Skeletal muscle tissue (tissue), 4 donors: ENCODE data around the gene COL15A1. TPM values are rescaled to one million over a fixed set of nuclear protein-coding genes. Genes with fewer than 3 reads are reported as not detected.

Experiments
- H3K27ac ChIP-seq: one replicate; pipeline ENCODE4 v1.7.0; 2013; ENCODE audit warnings: mild to moderate bottlenecking, low read depth, low read length, inconsistent platforms
- H3K27me3 ChIP-seq, 3 donors: one replicate each; pipeline ENCODE4 v1.7.0; 2013; ENCODE audit warnings: low read length in 3 of 3; ENCODE audit not compliant: control insufficient read depth in 3 of 3, insufficient read depth in 3 of 3
- H3K36me3 ChIP-seq, 3 donors: one replicate each; pipeline ENCODE4 v1.7.0; 2013; ENCODE audit warnings: low read length in 3 of 3; ENCODE audit not compliant: control insufficient read depth in 3 of 3, insufficient read depth in 3 of 3
- H3K4me1 ChIP-seq, 3 donors: one replicate each; pipeline ENCODE4 v1.7.0; 2013; ENCODE audit warnings: low read length in 3 of 3, mild to moderate bottlenecking in 3 of 3; ENCODE audit not compliant: control insufficient read depth in 3 of 3, insufficient read depth in 3 of 3
- H3K4me3 ChIP-seq, 3 donors: one replicate each; pipeline ENCODE4 v1.7.0; 2013; ENCODE audit warnings: low read length in 3 of 3
- H3K9ac ChIP-seq, 3 donors: one replicate each; pipeline ENCODE4 v1.7.0; 2013; ENCODE audit warnings: low read length in 3 of 3, mild to moderate bottlenecking in 3 of 3, moderate library complexity in 2 of 3, low read depth in 1 of 3
- H3K9me3 ChIP-seq, 3 donors: one replicate each; pipeline ENCODE4 v1.7.0; 2013; ENCODE audit warnings: low read length in 3 of 3; ENCODE audit not compliant: control insufficient read depth in 3 of 3
- total RNA-seq: library from RNA; depleted of rRNA; stranded (reverse); fragments of >200 nt; gene quantifications from one replicate; pipeline ENCODE4 v1.2.3, GENCODE V29; 2014
- donor health status: Osteomylitis.

COL15A1 gene
- total RNA-seq, 1 donor from 2014 or later = 178 TPM

DNA sequence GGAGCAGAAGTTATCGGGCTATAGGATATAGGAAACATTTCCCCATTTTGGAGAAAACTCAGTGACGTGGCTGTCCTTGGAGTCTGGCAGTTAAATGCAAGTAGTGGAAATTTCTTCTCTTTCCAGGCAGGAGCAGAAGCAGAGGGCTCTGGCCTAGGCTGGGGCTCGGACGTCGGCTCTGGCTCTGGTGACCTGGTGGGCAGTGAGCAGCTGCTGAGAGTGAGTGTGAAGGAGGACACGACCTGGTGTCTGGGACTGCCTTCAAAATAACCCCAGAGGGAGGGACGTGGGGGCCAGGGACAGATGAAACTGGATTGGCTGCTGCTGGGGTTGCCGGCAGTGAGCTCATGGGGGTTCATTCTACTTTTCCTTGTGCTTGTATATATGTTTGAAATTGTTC lies 79.5 kb downstream of the COL15A1 start:
- Histone ChIP-seq H3K9ac (no peak overlapping the region), H3K9me3 (no peaks in the 10 kb centered on the region), H3K4me3 (no peak overlapping the region), H3K4me1 (peaks cover 3 to 18% (median 14%) of the 10 kb centered on the region in 3 donors), H3K27me3 (no peaks in the 10 kb centered on the region), H3K27ac (no peak overlapping the region), H3K36me3 (peaks cover 9 to 16% (median 13%) of the 10 kb centered on the region in 3 donors)

DNA sequence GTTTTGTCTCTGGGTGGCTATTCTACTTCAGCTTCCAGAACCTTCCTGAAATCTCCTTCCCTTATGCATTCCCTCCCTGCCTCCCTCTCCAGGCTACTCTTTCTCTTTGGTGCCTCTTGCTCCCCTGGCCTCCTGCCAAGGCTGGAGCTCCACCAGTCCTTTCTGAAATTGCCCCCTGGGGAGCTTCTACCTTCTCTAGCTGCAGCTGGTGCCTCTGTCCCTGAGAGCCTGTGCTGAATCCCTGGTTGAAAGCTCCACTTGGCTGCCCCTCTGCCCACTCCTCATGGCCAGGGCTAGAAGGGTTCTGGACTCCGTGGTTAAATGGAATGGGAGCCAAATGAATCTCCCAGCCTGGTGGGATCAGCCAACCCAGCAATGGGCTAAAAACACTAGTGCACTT lies 80.1 kb downstream of the COL15A1 start:
- H3K9ac ChIP-seq = no peak overlapping the region
- H3K36me3 ChIP-seq = peaks cover 9 to 16% (median 13%) of the 10 kb centered on the region in 3 donors
- no peak overlapping the region for H3K27ac ChIP-seq
- H3K27me3 ChIP-seq = no peaks in the 10 kb centered on the region
- no peaks in the 10 kb centered on the region for H3K9me3 ChIP-seq
- peaks cover 3 to 18% (median 14%) of the 10 kb centered on the region in 3 donors for H3K4me1 ChIP-seq
- H3K4me3 ChIP-seq = no peak overlapping the region

DNA sequence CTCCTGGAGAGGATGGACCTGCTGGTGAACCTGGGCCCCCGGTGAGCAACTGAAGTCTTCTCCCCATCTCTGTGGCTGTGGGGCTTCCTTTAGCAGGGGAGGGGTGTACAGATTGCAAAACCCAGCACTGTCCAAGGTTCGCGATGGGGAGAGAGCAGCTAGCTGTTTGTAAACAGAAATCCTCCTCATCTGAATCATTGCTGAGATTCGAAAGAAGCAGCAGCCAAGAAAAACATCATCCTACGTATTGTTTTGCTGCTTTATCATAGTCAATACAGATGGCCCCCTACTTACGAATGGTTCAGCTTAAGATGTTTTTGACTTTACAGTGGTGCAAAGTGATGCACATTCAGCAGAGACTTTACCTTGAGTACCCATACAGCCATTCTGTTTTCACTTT lies 81.3 kb downstream of the COL15A1 start:
- H3K27ac ChIP-seq = no peak overlapping the region
- peaks cover 9 to 16% (median 13%) of the 10 kb centered on the region in 3 donors for H3K36me3 ChIP-seq
- no peak overlapping the region for H3K4me3 ChIP-seq
- H3K9me3 ChIP-seq = no peaks in the 10 kb centered on the region
- H3K9ac ChIP-seq = no peak overlapping the region
- no peaks in the 10 kb centered on the region for H3K27me3 ChIP-seq
- H3K4me1 ChIP-seq = peaks cover 3 to 18% (median 14%) of the 10 kb centered on the region in 3 donors

- no peaks in the 10 kb centered on the region for H3K27me3 ChIP-seq
- no peak overlapping the region for H3K27ac ChIP-seq
- no peaks in the 10 kb centered on the region for H3K9me3 ChIP-seq
- H3K4me3 ChIP-seq = no peak overlapping the region
- H3K4me1 ChIP-seq = peaks cover 3 to 18% (median 14%) of the 10 kb centered on the region in 3 donors
- no peak overlapping the region for H3K9ac ChIP-seq
- peaks cover 4 to 14% (median 13%) of the 10 kb centered on the region in 3 donors for H3K36me3 ChIP-seq
Observed at GRCh38 chr9:99025616-99026270, 82.0 kb downstream of the COL15A1 start.

DNA sequence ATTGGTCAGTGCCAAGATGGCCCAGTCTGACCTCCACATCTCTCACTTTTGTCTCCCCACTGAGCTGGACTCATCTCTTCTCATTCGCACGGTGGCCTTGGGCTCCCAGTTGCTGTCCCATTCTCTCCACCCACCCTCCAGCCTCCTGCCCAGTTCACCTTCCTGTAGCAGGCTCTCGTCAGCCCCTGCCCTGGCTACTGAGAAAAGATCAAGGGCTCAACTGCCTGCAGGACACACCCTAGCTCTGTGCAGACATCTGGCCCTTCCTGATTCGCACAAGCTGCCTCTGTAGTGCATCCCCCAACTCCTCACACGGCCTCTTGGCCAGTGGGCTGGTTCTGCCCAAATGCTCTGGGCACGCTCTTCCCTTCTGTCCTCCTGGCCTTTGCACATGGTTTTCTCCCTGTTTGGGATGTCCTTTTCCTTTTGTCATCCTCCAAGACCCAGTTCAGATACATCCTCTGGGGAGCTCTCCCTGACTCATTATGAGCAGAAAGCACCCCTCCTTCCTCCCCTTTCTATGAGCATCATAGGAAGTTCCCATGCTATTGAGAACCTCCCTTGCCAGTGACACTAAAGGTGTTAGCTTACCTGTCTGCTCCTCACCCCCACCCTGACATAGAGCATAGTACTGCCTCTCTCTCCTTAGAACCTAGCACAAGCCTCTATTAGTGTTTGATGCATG lies 82.7 kb downstream of the COL15A1 start:
- H3K4me1 ChIP-seq = peaks cover 3 to 16% (median 14%) of the 10 kb centered on the region in 3 donors
- H3K36me3 ChIP-seq = peaks cover 4 to 14% (median 13%) of the 10 kb centered on the region in 3 donors
- no peaks in the 10 kb centered on the region for H3K9me3 ChIP-seq
- H3K27ac ChIP-seq = no peak overlapping the region
- H3K9ac ChIP-seq = no peak overlapping the region
- H3K4me3 ChIP-seq = no peak overlapping the region
- H3K27me3 ChIP-seq = no peaks in the 10 kb centered on the region

DNA sequence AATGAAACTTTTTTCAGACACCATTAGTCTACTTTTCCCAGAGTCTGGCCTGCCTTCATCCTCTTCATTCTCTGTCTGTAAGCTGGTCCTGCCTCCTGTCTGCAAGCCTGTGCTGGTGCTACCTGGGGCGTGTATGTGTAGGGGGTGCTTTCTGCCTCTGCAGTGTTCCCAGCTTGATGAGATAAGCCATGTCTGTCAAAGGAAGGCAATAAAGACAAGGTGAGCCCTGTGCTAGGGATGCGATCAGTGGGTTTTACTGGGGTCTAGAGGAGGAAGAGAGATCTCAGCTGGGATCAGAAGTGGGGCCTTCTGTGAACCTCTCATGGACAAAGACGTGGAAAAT lies 83.2 kb downstream of the COL15A1 start:
- Histone ChIP-seq H3K4me1 (peaks cover 3 to 14% (median 13%) of the 10 kb centered on the region in 3 donors), H3K4me3 (no peak overlapping the region), H3K27ac (no peak overlapping the region), H3K9me3 (no peaks in the 10 kb centered on the region), H3K27me3 (no peaks in the 10 kb centered on the region), H3K9ac (no peak overlapping the region), H3K36me3 (peaks cover 4 to 14% (median 13%) of the 10 kb centered on the region in 3 donors)

DNA sequence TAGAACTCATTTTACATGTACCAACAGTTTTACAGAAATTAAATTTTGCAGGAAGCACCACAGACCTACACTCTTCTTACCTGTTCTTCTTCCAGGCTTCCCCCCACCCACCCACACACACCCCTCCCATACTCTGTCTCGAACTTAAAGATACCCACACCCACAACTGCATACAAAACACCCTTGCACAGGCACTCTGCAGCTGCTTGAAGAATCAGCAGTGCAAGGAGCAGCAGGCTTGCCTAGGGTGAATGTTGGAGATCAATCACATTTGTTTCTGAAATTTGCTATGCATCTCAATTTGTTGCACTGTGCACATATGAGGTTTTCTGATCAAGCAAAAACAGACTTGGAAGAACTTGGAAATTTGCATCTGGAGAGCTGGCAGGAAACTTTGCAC lies 83.7 kb downstream of the COL15A1 start:
- peaks cover 4 to 14% (median 11%) of the 10 kb centered on the region in 3 donors for H3K36me3 ChIP-seq
- H3K4me3 ChIP-seq = no peak overlapping the region
- peaks cover 3 to 14% (median 10%) of the 10 kb centered on the region in 3 donors for H3K4me1 ChIP-seq
- H3K9ac ChIP-seq = no peak overlapping the region
- H3K27me3 ChIP-seq = no peaks in the 10 kb centered on the region
- H3K9me3 ChIP-seq = no peaks in the 10 kb centered on the region
- H3K27ac ChIP-seq = no peak overlapping the region

GRCh38 chr9:99029083-99029645 lies 85.5 kb downstream of the COL15A1 start:
- Histone ChIP-seq H3K36me3 (peaks cover 4 to 14% (median 9%) of the 10 kb centered on the region in 3 donors), H3K9me3 (no peaks in the 10 kb centered on the region), H3K27me3 (no peaks in the 10 kb centered on the region), H3K4me1 (no peaks in the 10 kb centered on the region), H3K27ac (no peak overlapping the region), H3K4me3 (no peak overlapping the region), H3K9ac (no peak overlapping the region)

GRCh38 chr9:99030092-99030511 lies 86.4 kb downstream of the COL15A1 start:
- Histone ChIP-seq H3K4me1 (no peaks in the 10 kb centered on the region), H3K4me3 (no peak overlapping the region), H3K27me3 (peaks cover 0 to under 1% (median 0%) of the 10 kb centered on the region in 3 donors), H3K9ac (no peak overlapping the region), H3K27ac (no peak overlapping the region), H3K9me3 (no peaks in the 10 kb centered on the region), H3K36me3 (peaks cover 4 to 14% (median 12%) of the 10 kb centered on the region in 3 donors)

DNA sequence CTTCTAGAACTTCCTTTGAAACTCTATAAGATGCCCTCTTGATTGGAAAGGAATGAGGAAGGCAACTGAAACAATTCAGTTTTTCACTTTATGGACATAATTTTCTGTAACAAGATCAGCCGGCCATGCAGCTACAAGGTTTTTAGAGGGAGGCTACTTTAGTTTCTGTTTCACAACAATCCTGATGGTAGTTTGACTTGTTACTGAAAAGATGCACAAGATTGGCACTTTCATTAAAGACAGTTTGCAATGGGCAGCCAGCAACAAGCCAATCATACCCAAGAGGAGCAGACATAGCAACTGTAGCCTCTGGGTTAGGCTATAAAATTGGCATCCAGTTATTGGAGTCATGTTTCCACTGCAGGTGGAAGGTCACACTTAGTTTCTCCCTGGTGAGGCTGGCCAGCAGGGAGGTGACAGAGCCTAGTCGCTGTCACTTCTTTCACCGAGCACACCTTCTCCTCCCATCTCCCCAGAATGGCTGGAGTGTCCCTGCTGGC lies 87.0 kb downstream of the COL15A1 start:
- Histone ChIP-seq H3K4me3 (no peak overlapping the region), H3K9ac (no peak overlapping the region)

More for the DNA sequence above, 87.0 kb downstream of the COL15A1 start:
- Histone ChIP-seq H3K27me3 (peaks cover 0 to 3% (median 3%) of the 10 kb centered on the region in 3 donors), H3K9me3 (no peaks in the 10 kb centered on the region), H3K36me3 (peaks cover 3 to 14% (median 12%) of the 10 kb centered on the region in 3 donors), H3K4me1 (no peaks in the 10 kb centered on the region), H3K27ac (no peak overlapping the region)
